ENCODE measurements around the gene ATG3. TPM values are rescaled to one million over a fixed set of nuclear protein-coding genes. Genes with fewer than 3 reads are reported as not detected.

ATG3 gene
- total RNA-seq, 2 donors from 2014 or later: 36.3 to 42.1 TPM

GRCh38 chr3:112492124-112492523 lies 69.6 kb downstream of the ATG3 start:
- TF ChIP-seq CTCF (conservative IDR thresholded peaks at IDR 0.05): no peak
- Mint-ChIP-seq H3K9me3 (peaks cover 11% of the 10 kb centered on the region), H3K36me3 (ENCODE audit: low read depth) (peaks cover 8% of the 10 kb centered on the region), H3K4me3 (no peak overlapping the region), H3K27ac (no peak overlapping the region), H3K4me1 (no peaks in the 10 kb centered on the region), H3K27me3 (ENCODE audit: insufficient read depth) (no peaks in the 10 kb centered on the region)
- no peak for DNase-seq
- WGBS, 2 experiments (ENCODE audit: insufficient coverage in 1 of 2, insufficient read length in 1 of 2): 75 to 86% methylated on average over 1 of the region's 1 CpG
- Histone ChIP-seq H3K4me1 (ENCODE audit: control insufficient read depth, insufficient read depth, low read length) (no peaks in the 10 kb centered on the region), H3K9me3 (ENCODE audit: control insufficient read depth, low read length) (no peaks in the 10 kb centered on the region), H3K27ac (ENCODE audit: low read depth, low read length) (no peak overlapping the region), H3K27me3 (ENCODE audit: control insufficient read depth, insufficient read depth, low read length, poor library complexity, severe bottlenecking) (no peaks in the 10 kb centered on the region), H3K36me3 (ENCODE audit: control insufficient read depth, insufficient read depth, low read length) (no peaks in the 10 kb centered on the region), H3K4me3 (ENCODE audit: low read length) (no peak overlapping the region), H3K9ac (ENCODE audit: extremely low read depth, low read length, poor library complexity, severe bottlenecking) (no peak overlapping the region)

GRCh38 chr3:112491373-112491772 lies 70.4 kb downstream of the ATG3 start:
- Histone ChIP-seq H3K36me3 (ENCODE audit: control insufficient read depth, insufficient read depth, low read length) (no peaks in the 10 kb centered on the region), H3K4me3 (ENCODE audit: low read length) (no peak overlapping the region), H3K4me1 (ENCODE audit: control insufficient read depth, insufficient read depth, low read length) (no peaks in the 10 kb centered on the region), H3K9me3 (ENCODE audit: control insufficient read depth, low read length) (no peaks in the 10 kb centered on the region), H3K27me3 (ENCODE audit: control insufficient read depth, insufficient read depth, low read length, poor library complexity, severe bottlenecking) (no peaks in the 10 kb centered on the region), H3K9ac (ENCODE audit: extremely low read depth, low read length, poor library complexity, severe bottlenecking) (no peak overlapping the region), H3K27ac (ENCODE audit: low read depth, low read length) (no peak overlapping the region)
- Mint-ChIP-seq H3K4me3 (no peak overlapping the region), H3K27ac (no peak overlapping the region), H3K9me3 (peaks cover 11% of the 10 kb centered on the region), H3K36me3 (ENCODE audit: low read depth) (peaks cover 8% of the 10 kb centered on the region), H3K27me3 (ENCODE audit: insufficient read depth) (no peaks in the 10 kb centered on the region), H3K4me1 (no peaks in the 10 kb centered on the region)
- DNase-seq: no peak
- no peak for TF ChIP-seq CTCF (conservative IDR thresholded peaks at IDR 0.05)

- no peak overlapping the region for H3K4me3 Mint-ChIP-seq
Observed at GRCh38 chr3:112489674-112490479, 71.9 kb downstream of the ATG3 start.

More at GRCh38 chr3:112489674-112490479, 71.9 kb downstream of the ATG3 start:
- Histone ChIP-seq H3K4me3 (ENCODE audit: low read length) (no peak overlapping the region), H3K9me3 (ENCODE audit: control insufficient read depth, low read length) (no peaks in the 10 kb centered on the region), H3K27me3 (ENCODE audit: control insufficient read depth, insufficient read depth, low read length, poor library complexity, severe bottlenecking) (no peaks in the 10 kb centered on the region), H3K9ac (ENCODE audit: extremely low read depth, low read length, poor library complexity, severe bottlenecking) (no peak overlapping the region), H3K4me1 (ENCODE audit: control insufficient read depth, insufficient read depth, low read length) (no peaks in the 10 kb centered on the region), H3K27ac (ENCODE audit: low read depth, low read length) (no peak overlapping the region), H3K36me3 (ENCODE audit: control insufficient read depth, insufficient read depth, low read length) (no peaks in the 10 kb centered on the region)
- H3K4me1 Mint-ChIP-seq: no peaks in the 10 kb centered on the region
- peaks cover 11% of the 10 kb centered on the region for H3K9me3 Mint-ChIP-seq
- no peaks in the 10 kb centered on the region for H3K27me3 Mint-ChIP-seq (ENCODE audit: insufficient read depth)
- H3K27ac Mint-ChIP-seq: no peak overlapping the region
- TF ChIP-seq CTCF (conservative IDR thresholded peaks at IDR 0.05): no peak
- 97% methylated on average over 4 of the region's 4 CpGs; no CpG with 5 or more reads in 1 of the 2 experiments for WGBS, 2 experiments (ENCODE audit: insufficient coverage in 1 of 2, insufficient read length in 1 of 2)
- H3K36me3 Mint-ChIP-seq (ENCODE audit: low read depth): peaks cover 8% of the 10 kb centered on the region
- DNase-seq: no peak

Measured in endodermal cell (in vitro differentiated cells).